GM12878 (cell line): ENCODE data around the gene PBRM1. TPM values are rescaled to one million over a fixed set of nuclear protein-coding genes. Genes with fewer than 3 reads are reported as not detected.

Experiments used
- ATAC-seq: fragments of 200-7000 bp; cut with Tn5 transposase; 3 replicates; pipeline ENCODE4 v1.9.1; 2020; ENCODE audit warnings: mild to moderate bottlenecking, moderate library complexity
- BruUV-seq: library from RNA; stranded (reverse); fragments of 400-500 nt; replicated peaks from 2 replicates; lab custom pipeline; 2021; lab: Mats Ljungman, UMichigan
- CTCF ChIA-PET: fragments of 300-600 bp; sonication (Branson Sonifier 250); formaldehyde crosslinking; extraction: SDS; loops from one replicate; lab custom pipeline; 2021; ENCODE audit warnings: inconsistent platforms; lab: Yijun Ruan, JAX
- POLR2A ChIA-PET: fragments of 350-600 bp; formaldehyde crosslinking; extraction: SDS; loops from one replicate; lab custom pipeline; 2021; ENCODE audit warnings: inconsistent platforms; lab: Charles Lee
- RAD21 ChIA-PET: fragments of 300-600 bp; sonication (Branson Sonifier 250); formaldehyde crosslinking; loops from one replicate; lab custom pipeline; 2023; ENCODE audit warnings: antibody characterized with exemption; ENCODE audit not compliant: unreplicated experiment; lab: Charles Lee
- SMC1A ChIA-PET: fragments of 300-600 bp; sonication (Branson Sonifier 250); formaldehyde crosslinking; loops from one replicate; lab custom pipeline; 2023; ENCODE audit not compliant: unreplicated experiment, uncharacterized antibody; lab: Charles Lee
- DNase-seq: peaks from one replicate; pipeline ENCODE4 v3.0.0-alpha.2; 2011; ENCODE audit warnings: low read depth, low spot score
- FAIRE-seq: peaks from 3 replicates; lab custom pipeline; 2011; peaks lifted over from hg19 to GRCh38; lab: Jason Lieb, UNC
- H2AFZ ChIP-seq: 2 replicates; pipeline ENCODE4 v1.6.0; 2011; ENCODE audit warnings: low read depth, low read length, control low read depth; ENCODE audit not compliant: control insufficient read depth
- H3K27ac ChIP-seq: 2 replicates; pipeline ENCODE4 v1.5.1; 2011; ENCODE audit warnings: control low read depth; ENCODE audit not compliant: control insufficient read depth, insufficient read depth
- H3K27me3 ChIP-seq, 2 experiments: replicated peaks in 1 of 2; 2 replicates each; pipeline versions ENCODE4 v1.6.0 to v1.6.1; 2011; ENCODE audit warnings: low read length in 1 of 2; ENCODE audit not compliant: control insufficient read depth in 2 of 2, insufficient read depth in 2 of 2
- H3K36me3 ChIP-seq, 2 experiments: 2 replicates each; pipeline ENCODE4 v1.5.1; 2011; ENCODE audit warnings: low read length in 1 of 2; ENCODE audit not compliant: control insufficient read depth in 2 of 2, insufficient read depth in 2 of 2
- H3K4me1 ChIP-seq: 2 replicates; pipeline ENCODE4 v1.6.1; 2011; ENCODE audit warnings: mild to moderate bottlenecking, low read length, moderate library complexity, mixed read lengths; ENCODE audit not compliant: control insufficient read depth, insufficient read depth
- H3K4me2 ChIP-seq: 2 replicates; pipeline ENCODE4 v1.6.0; 2011; ENCODE audit warnings: control low read depth; ENCODE audit not compliant: control insufficient read depth, insufficient read depth
- H3K4me3 ChIP-seq: fragments of 200-600 bp; sonication (generic); 2 replicates; pipeline ENCODE4 v1.5.1; 2016
- H3K79me2 ChIP-seq: 2 replicates; pipeline ENCODE4 v1.6.0; 2011; ENCODE audit warnings: low read length; ENCODE audit not compliant: control insufficient read depth, insufficient read depth
- H3K9ac ChIP-seq: 2 replicates; pipeline ENCODE4 v1.8.0; 2011; ENCODE audit warnings: low read length, control low read depth, mixed read lengths; ENCODE audit not compliant: control insufficient read depth, insufficient read depth
- H3K9me3 ChIP-seq: replicated peaks from 3 replicates; pipeline ENCODE4 v1.5.1; 2011; ENCODE audit warnings: mild to moderate bottlenecking, low read length; ENCODE audit not compliant: control insufficient read depth, insufficient read depth
- H4K20me1 ChIP-seq: 2 replicates; pipeline ENCODE4 v1.6.0; 2011; ENCODE audit not compliant: control insufficient read depth, insufficient read depth
- BCL11A ChIP-seq: IDR thresholded peaks from 2 replicates; pipeline ENCODE4 v1.6.1; 2011; ENCODE audit warnings: low read depth, low read length
- BMI1 ChIP-seq: fragments of 450-650 bp; IDR thresholded peaks from 2 replicates; pipeline ENCODE4 v1.6.1; 2016; ENCODE audit warnings: mild to moderate bottlenecking, moderate library complexity, borderline replicate concordance
- HSF1 ChIP-seq: fragments of 150-350 bp; IDR thresholded peaks from 2 replicates; pipeline ENCODE4 v1.6.1; 2014; ENCODE audit warnings: mild to moderate bottlenecking, low read depth, low read length
- IKZF2 ChIP-seq, 2 experiments: fragments of 450-650 bp; IDR thresholded peaks; 2 replicates each; pipeline ENCODE4 v1.6.1; 2017; ENCODE audit warnings: mild to moderate bottlenecking in 2 of 2, moderate library complexity in 2 of 2
- KLF5 ChIP-seq: fragments of 450-650 bp; IDR thresholded peaks from 2 replicates; pipeline ENCODE4 v1.6.1; 2014; ENCODE audit warnings: mild to moderate bottlenecking; ENCODE audit not compliant: partially characterized antibody
- MXI1 ChIP-seq: fragments of 150-350 bp; IDR thresholded peaks from 2 replicates; pipeline ENCODE4 v1.6.1; 2011; ENCODE audit warnings: low read depth, mild to moderate bottlenecking, inconsistent platforms, low read length, improper control_type of control experiment
- PAX8 ChIP-seq: fragments of 450-650 bp; IDR thresholded peaks from 2 replicates; pipeline ENCODE4 v1.6.1; 2017; ENCODE audit warnings: mild to moderate bottlenecking, moderate library complexity
- RCOR1 ChIP-seq: conservative IDR thresholded peaks from 2 replicates; pipeline ENCODE4 v1.6.1; 2012; ENCODE audit warnings: low read depth, low read length, improper control_type of control experiment
- SREBF1 ChIP-seq: IDR thresholded peaks from 2 replicates; pipeline ENCODE4 v1.6.1; 2012; ENCODE audit warnings: mild to moderate bottlenecking, low read length
- USF2 ChIP-seq: IDR thresholded peaks from 2 replicates; pipeline ENCODE4 v1.6.1; 2011; ENCODE audit warnings: low read depth, low read length, improper control_type of control experiment, borderline replicate concordance
- ZBTB40 ChIP-seq: fragments of 450-650 bp; IDR thresholded peaks from 2 replicates; pipeline ENCODE4 v1.6.1; 2016; ENCODE audit warnings: mild to moderate bottlenecking, moderate library complexity, borderline replicate concordance
- ZZZ3 ChIP-seq: IDR thresholded peaks from 2 replicates; pipeline ENCODE4 v1.6.1; 2011; ENCODE audit warnings: low read depth; ENCODE audit not compliant: control insufficient read depth, insufficient read length
- WGBS: methylation state at CpG from one replicate; pipeline ENCODE4 v1.1.6; 2016; ENCODE audit warnings: low lambda C conversion rate; ENCODE audit not compliant: insufficient replicate concordance, insufficient coverage; ENCODE audit errors: missing lambda C conversion rate; 5-methylcytosine and 5-hydroxymethylcytosine counted together
- in situ Hi-C: fragments of 300-500 bp; cut with MboI; formaldehyde crosslinking; loops from 9 replicates; pipeline ENCODE4 v1.14.3; 2018; ENCODE audit warnings: mixed read lengths
- intact Hi-C: fragments of 100-400 bp; cut with micrococcal nuclease; formaldehyde crosslinking; loops from one replicate; pipeline ENCODE4 v1.14.2; 2022; ENCODE audit not compliant: unreplicated experiment
- polyA plus RNA-seq, 11 experiments: library from polyadenylated mRNA; depleted of rRNA in 4 of 11; unstranded in 6 of 11; stranded (reverse) in 5 of 11; fragments of >200 nt; fragmentation: Nextera tagmentation in 4 of 11; fragmentation: Illumina TruSeq in 1 of 11; extraction: Ambion mirVana in 4 of 11; extraction: Trizol in 1 of 11; gene quantifications; 1 replicate in 1 of 11; 2 replicates in 10 of 11; pipeline versions ENCODE4 v1.2.1 to v1.2.3, GENCODE V29; 2011 to 2016; ENCODE audit warnings: inconsistent platforms in 2 of 11, missing spikeins in 2 of 11, low read depth in 1 of 11
- total RNA-seq, 4 experiments: library from RNA; depleted of rRNA in 3 of 4; stranded (reverse); fragments of >200 nt in 3 of 4; fragmentation: Illumina TruSeq in 1 of 4; extraction: Trizol in 1 of 4; gene quantifications; 2 replicates each; pipeline versions ENCODE4 v1.2.1 to v1.2.3, GENCODE V29; 2013 to 2021

Gene PBRM1
- total and polyA plus RNA-seq, 10 of the 15 experiments (the other 5 are each of a cell fraction or from before 2014, with no cell fraction given) = 8.9 to 88.9 (median 39.3) TPM

GRCh38 chr3:52608337-52608736, 77.4 kb downstream of the PBRM1 start (continued):
- TF ChIP-seq KLF5 = no peak

GRCh38 chr3:52606373-52607085, 79.2 kb downstream of the PBRM1 start:
- no peak for FAIRE-seq
- no peak overlapping the region for H3K4me2 ChIP-seq
- H3K27me3 ChIP-seq = no peaks in the 10 kb centered on the region
- no TSS peak for BruUV-seq
- ChIA-PET POLR2A (no interaction called here), CTCF (no interaction called here), SMC1A (interaction anchor here (0.9 kb wide), 1 partner anchor 28 kb away, joined by 3 read pairs; no protein-coding TSS in a partner anchor), RAD21 (no interaction called here)
- H3K4me1 ChIP-seq = no peaks in the 10 kb centered on the region
- DNase-seq = no peak
- no peak overlapping the region for H3K9ac ChIP-seq
- intact Hi-C loops (no loop called here), in situ Hi-C loops (no loop called here)
- H3K4me3 ChIP-seq = no peak overlapping the region
- ATAC-seq = no peak
- peaks cover 6 to 40% of the 10 kb centered on the region in 2 experiments for H3K36me3 ChIP-seq
- no peaks in the 10 kb centered on the region for H4K20me1 ChIP-seq
- WGBS = 94% methylated on average over 5 of the region's 5 CpGs
- no peak overlapping the region for H3K27ac ChIP-seq
- H3K79me2 ChIP-seq = no peaks in the 10 kb centered on the region
- H2AFZ ChIP-seq = no peak overlapping the region
- H3K9me3 ChIP-seq = peaks cover 5% of the 10 kb centered on the region; the same call in 2 of the 3 replicates
- TF ChIP-seq SREBF1 (no peak), ZBTB40 (no peak), MXI1 (no peak), RCOR1 (no peak), IKZF2 (IDR thresholded peaks at IDR 0.05) (no peak), PAX8 (no peak), KLF5 (no peak), BCL11A (no peak), USF2 (no peak), HSF1 (no peak), BMI1 (no peak), ZZZ3 (no peak)
